ENCODE data around the gene FGFR1OP2.
"Not testable (repeated sequence)": the region's sequence is repeated elsewhere in the genome, so short reads cannot be mapped to it uniquely, and the experiment has no call there.

FGFR1OP2 gene

GRCh38 chr12:26937863-26938700 is at the start of gene FGFR1OP2, which contains the start of gene INTS13:
Gene FGFR1OP2, plus strand, starts transcription at chr12:26938470. Its CDS starts 15,689 bp downstream, at chr12:26954159.
Gene INTS13, minus strand, starts transcription at chr12:26937981. Its CDS starts 1,178 bp downstream, at chr12:26936803.
- peak; percentile 95 for DNase-seq (ENCODE audit: low read depth)

GRCh38 chr12:26890784-26891183 is 47.5 kb upstream of the FGFR1OP2 start:
- no peak for DNase-seq (ENCODE audit: low read depth)

- no peak for DNase-seq (ENCODE audit: low read depth)
Measured at GRCh38 chr12:26891704-26892103, 46.6 kb upstream of the FGFR1OP2 start.

GRCh38 chr12:26895672-26896071 is 42.6 kb upstream of the FGFR1OP2 start:
- DNase-seq (ENCODE audit: low read depth): no peak

- no peak for DNase-seq (ENCODE audit: low read depth)
Measured at GRCh38 chr12:26896913-26897312, 41.4 kb upstream of the FGFR1OP2 start.

DNA sequence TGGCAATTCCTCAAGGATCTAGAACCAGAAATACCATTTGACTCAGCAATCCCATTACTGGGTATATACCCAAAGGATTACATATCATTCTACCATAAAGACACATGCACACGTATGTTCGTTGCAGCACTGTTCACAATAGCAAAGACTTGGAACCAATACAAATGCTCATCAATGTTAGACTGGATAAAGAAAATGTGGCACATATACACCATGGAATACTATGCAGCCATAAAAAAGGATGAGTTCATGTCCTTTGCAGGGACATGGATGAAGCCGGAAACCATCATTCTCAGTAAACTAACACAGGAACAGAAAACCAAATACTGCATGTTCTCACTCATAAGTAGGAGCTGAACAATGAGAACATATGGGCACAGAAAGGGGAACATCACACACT is 34.9 kb upstream of the FGFR1OP2 start:
- DNase-seq (ENCODE audit: low read depth): not testable (repeated sequence)

- DNase-seq (ENCODE audit: low read depth): no peak
Measured at GRCh38 chr12:26906024-26906423, 32.2 kb upstream of the FGFR1OP2 start.

DNA sequence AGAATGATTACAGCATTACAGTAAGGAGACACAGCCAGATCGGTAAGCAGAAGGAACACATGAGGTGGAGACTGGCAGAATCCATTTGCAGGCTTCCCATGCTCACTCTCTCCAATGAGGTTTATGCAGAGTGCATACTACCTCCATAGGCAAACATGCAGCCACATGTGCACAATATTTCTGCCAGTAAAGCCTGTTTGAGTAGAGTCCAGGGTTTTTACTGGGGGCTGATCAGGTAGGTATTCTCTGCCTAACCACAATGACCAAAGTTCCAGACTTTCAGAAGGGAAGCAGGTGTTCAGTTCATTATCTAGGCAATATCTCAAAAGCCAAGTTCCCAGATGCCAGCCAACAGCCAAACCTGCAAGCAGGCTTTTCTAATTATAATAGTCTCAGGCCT is 31.6 kb upstream of the FGFR1OP2 start:
- DNase-seq (ENCODE audit: low read depth): no peak

DNA sequence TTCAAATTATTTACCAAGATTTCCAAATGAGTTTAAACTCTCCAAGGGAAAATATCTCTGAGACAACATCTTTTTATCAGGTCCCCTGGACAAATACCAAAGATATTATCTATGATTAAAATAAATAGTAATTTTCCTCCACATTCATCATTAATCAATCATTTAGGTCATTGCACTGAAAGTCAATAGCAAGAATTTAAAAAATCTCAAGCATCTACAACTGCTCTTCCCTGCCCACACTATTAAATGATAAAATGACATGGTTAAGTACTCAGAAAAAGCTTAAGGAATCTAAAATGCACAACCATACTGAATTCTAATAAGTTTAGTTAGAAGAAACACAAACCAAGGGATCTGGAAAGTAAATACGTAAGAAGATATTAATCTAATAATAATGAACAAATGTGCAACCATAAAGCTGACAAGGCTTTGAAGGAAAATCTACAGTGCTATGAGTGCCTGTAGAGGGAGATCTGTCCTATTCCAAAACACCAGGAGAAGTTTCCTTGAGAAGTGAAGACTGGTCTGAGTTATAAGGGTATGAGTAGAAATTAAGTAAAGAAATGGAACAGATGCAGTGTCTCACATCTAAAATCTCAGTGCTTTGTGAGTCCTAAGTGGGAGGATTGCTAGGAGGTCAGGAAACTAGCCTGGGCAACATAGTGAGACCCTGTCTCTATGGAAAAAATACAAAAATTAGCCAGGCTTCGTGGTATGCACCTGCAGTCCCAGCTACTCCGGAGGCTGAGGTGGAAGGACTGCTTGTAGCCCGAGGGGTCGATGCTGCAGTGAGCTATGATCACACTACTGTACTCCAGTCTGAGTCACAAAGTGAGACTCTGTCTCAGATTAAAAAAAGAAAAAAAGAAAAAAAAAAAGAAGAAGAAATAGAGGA is 19.7 kb upstream of the FGFR1OP2 start:
- no peak for DNase-seq (ENCODE audit: low read depth)

GRCh38 chr12:26919216-26919555 is 19.1 kb upstream of the FGFR1OP2 start:
- no peak for DNase-seq (ENCODE audit: low read depth)

DNA sequence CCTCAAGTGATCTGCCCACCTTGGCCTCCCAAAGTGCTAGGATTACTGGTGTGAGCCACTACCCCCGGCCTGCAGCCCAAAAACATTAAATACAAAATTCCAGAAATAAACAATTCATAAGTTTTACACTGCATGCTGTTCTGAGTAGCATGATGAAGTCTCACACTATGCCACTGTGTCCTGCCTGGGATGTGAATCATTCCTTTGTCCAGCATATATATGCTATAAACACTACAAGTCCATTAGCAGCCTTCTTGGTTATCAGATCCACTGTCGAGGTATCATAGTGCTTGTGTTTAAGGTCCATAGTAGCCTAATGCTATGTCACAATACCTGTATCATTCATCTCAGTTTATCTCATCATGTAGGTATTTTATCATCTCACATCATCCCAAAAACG is 16.4 kb upstream of the FGFR1OP2 start:
- DNase-seq (ENCODE audit: low read depth): no peak

DNA sequence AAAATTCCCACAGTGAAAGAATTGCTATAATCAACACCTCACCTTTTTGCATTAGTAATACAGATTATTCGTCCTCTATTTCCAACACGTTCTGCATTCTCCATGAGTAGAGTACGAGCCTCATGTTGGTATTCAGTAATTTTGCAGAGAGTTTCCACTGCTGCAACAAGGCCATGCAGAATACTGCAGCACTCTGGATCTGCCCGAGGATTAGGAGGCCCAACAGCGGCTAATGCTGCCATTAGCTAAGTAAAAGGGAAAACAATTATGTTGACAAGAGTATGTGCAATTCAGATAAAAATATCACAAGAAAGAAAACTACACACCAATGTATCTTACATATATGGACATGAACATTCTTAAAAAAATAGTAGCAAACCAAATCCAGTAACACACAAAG is 9.6 kb upstream of the FGFR1OP2 start:
- DNase-seq (ENCODE audit: low read depth): no peak

DNA sequence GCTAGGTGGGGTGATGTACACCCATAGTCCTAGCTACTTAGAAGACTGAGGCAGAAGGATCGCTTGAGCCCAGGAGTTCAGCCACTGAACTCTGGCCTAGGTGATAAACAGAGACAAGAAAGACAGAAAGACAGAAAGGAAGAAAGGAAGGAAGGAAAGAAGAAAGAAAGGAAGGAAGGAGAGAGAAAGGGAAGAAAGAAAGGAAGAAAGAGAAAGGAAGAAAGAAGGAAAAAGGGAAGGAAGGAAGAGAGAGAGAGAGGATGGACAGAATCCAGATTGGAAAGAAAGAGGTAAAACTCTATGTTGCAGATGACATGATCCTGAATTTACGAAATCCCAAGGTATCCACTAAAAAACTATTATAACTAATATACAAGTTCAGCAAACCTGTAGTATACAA is 8.7 kb upstream of the FGFR1OP2 start:
- DNase-seq (ENCODE audit: low read depth): no peak

DNA sequence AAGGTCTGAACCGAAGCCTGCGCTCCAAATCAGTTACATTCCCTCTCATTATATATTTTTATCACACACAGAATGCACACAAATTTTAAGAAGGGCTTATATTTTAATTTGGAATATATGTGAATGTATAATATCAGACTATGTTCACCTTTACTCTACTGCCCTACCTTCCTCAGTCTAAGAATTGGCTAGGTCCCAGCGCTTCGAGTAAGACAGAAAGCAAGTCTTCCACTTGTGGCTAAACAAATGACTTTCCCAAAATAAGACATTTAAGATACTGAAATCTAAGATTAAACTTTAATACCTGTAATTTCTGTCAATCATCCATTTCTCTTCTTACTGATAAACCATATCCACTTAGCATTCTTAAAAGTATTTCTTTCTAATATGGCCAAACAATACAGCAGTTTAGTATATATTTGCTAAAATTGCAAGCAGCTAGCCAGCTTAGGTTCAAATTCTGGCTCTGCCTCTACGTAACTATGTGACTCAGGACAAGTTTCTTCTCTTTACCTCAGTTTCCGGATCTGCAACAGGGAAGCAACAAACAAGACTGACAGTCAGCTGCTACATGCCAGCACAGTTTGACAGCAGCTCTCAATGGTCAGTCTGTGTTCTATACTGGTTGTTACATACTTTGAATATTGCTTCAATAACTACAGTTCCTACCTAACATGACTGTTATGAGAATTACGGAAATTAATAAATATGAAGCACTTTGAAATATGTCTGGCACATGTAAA is 2.5 kb upstream of the FGFR1OP2 start:
- no peak for DNase-seq (ENCODE audit: low read depth)

DNA sequence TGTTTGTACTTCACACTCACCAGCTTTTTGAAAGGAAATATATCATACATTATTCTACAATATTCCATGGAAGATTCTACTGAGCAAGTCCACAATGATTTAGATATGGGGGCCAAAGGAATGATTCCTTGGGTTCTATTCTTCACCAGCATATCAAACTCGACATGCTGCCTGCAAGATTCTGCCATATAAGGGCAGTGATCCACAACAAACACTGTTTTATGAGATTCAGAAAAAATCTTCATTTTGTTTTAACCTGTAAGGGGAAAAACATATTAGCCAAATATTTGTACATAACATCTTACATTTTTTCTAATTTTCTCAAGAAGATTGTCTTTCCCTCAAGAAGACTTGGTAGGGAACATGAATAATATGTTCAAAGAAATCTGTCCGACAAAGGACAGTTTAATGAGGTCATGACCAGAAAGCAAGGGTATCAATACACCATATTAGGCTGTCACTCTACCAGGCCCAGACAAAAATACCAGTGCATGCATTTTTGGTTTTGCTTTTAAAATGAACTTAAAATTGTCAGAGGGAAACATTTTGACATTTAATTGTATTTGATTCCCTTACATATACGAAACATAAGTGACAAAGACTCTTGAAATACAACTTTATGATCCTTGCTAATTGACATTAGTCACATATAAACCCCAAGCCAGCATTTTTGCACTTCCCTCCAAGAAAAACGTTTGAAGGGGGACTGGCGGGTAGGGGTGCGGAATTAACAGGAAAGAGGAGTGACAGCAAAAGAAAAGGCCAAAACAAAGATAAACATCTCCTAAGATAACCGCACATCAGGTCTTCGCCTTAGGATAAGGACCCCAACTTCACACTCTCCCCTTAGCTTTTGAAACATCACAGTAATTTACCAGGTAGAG is 1.5 kb upstream of the FGFR1OP2 start:
- DNase-seq (ENCODE audit: low read depth): no peak

DNA sequence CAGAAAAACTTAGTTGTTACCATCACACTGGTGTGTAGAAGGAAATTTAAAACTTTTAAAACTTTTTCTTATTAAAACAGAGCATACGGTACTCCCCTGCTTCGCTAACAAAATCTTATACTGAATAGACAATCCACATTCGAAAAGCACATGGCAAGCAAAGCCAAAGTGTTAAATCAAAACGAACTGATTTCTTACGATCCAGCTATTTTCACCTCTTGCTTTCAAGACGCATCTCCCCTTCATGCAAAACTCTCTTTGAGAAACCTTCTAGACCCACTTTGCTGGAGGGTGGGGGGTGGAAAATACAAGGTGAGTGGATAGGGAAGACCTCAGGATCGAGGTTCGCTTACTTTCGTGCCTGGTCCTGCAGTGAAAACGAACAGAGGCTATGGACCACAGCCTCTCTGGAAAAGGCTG is 817 bp upstream of the FGFR1OP2 start:
- no peak for DNase-seq (ENCODE audit: low read depth)

GRCh38 chr12:26938701-26939062 is 412 bp downstream of the FGFR1OP2 start:
- no peak for DNase-seq (ENCODE audit: low read depth)

DNA sequence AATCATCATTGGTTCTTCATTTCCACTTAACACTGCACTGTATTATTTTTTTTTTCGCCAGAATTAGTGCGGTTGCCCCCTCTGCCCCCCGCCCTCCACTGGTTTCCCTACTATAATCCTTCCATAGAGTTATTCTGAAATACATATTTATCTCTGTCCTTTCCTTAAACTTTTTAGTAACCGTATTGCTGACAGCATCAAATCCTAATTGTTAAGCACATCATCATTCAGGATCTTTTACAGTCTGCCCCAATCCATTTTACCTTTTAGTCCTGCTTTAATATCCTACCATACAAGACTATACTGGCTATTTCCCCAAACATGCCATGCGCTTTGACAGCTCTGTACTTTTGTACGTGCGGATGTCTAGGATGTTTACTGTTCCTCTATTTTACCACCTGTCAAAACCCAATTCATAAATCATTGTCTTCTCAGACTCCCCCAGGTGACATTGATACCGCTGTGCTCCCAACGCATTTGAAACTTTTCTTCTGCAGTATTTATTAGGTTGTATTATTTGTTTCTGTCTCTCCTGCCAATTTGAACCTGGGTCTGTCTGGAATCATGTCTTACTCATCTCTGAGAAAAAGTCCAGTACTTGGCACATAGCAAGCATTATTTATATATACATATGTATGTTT is 1.0 kb downstream of the FGFR1OP2 start:
- DNase-seq (ENCODE audit: low read depth): no peak

DNA sequence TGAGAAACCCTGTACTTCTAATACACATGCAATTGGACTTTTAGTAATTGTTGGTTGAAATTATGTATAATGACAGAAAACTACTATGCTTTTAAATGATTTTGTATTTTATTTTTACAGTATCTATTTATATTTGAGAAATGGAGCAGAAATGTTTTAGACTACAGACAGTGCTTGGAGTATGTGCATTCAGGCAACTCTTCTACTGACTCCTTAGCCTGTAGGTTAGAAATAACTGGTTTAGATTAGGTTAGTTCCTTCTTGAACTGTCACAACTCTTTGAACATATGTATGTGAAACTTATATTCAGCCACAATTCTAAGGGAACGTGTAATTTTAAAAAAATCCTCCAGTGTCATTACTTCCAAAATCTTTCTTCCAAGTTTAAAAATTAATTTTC is 1.7 kb downstream of the FGFR1OP2 start:
- no peak for DNase-seq (ENCODE audit: low read depth)

DNA sequence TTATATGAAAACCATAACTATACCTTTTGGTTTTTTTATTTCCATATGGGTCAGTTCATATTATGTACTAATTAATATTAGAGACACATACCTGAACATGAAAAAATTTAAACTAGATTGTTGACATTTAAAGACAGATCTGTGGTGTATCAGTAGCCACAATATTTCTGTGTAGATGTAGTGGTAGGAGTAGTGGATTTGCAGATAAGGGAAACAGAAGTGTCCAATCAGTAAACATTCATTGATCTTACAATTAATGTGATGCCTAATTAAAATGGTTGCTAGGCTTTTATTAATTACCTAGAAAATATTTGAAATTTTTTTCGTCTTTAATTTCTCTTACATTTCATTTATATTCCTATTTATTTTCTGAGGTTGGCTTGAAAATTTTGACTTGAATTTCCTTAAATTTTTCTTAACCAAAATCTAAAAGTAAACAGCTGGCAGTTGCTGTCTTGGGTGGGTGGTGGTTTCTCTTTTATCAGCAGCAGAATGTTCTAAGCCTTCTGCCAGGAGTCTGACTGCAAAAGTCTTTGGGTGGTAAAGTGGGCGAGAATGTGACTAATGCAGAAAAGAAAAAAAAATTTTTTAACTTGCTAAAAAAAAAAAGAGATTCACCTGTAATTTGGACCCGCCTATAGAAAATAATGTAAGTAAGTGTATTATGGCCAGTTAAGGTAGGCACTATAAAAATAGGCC is 2.4 kb downstream of the FGFR1OP2 start:
- no peak for DNase-seq (ENCODE audit: low read depth)
